ENCODE results near the gene MIEF1.
"Not testable (repeated sequence)": the region's sequence is repeated elsewhere in the genome, so short reads cannot be mapped to it uniquely, and the experiment has no call there.

The MIEF1 gene

DNA sequence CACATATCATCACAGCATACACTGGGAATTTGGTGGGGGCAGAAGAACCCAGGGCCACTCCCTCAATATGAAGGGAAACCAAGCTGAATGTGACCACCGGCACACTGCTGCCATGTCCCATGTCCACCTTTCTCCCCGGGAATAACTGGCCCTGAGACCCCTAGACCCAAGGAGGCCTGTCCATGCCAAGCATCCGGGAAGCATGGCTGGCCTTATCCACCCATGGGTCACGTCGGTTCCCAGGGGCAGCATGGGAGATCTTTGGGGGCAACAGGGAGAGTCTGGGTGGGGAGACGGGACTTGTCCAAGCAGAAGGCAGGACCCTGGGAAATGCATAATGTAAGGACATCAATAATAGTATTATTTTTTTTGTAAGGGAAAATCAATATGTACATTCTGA is 10.4 kb upstream of the MIEF1 start:
- Mint-ChIP-seq H3K9me3 (no peaks in the 10 kb centered on the region), H3K27ac (no peak overlapping the region)

DNA sequence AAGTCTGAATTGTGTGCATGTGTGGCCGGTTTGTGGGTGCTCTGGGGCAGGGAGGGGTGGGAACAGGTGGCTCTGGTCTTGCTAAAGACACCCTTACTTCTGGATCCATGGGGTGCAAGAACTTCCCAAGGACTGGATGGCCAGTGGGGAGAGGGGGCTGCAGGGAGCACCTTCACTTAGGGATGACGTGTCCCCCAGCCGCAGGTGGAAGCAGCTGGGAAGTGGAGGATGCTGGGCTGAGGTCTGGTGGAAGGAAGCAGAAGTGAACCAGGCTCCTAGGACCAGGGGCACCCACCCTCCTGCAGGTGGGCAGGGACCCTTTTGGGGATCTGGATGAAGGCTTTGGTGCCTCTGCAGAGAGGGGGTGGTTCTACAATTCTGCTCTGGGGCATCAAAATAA is 9.9 kb upstream of the MIEF1 start:
- no peaks in the 10 kb centered on the region for H3K9me3 Mint-ChIP-seq
- peaks cover 12% of the 10 kb centered on the region for H3K4me1 Mint-ChIP-seq (ENCODE audit: low read depth)
- H3K4me3 Mint-ChIP-seq = no peak overlapping the region
- no peaks in the 10 kb centered on the region for H3K27me3 Mint-ChIP-seq (ENCODE audit: low read depth)
- H3K36me3 Mint-ChIP-seq (ENCODE audit: low read depth) = no peaks in the 10 kb centered on the region
- H3K27ac Mint-ChIP-seq = no peak overlapping the region

More for the DNA sequence above, 10.4 kb upstream of the MIEF1 start:
- Mint-ChIP-seq H3K27me3 (ENCODE audit: low read depth) (no peaks in the 10 kb centered on the region), H3K36me3 (ENCODE audit: low read depth) (no peaks in the 10 kb centered on the region), H3K4me3 (no peak overlapping the region), H3K4me1 (ENCODE audit: low read depth) (peaks cover 12% of the 10 kb centered on the region)

DNA sequence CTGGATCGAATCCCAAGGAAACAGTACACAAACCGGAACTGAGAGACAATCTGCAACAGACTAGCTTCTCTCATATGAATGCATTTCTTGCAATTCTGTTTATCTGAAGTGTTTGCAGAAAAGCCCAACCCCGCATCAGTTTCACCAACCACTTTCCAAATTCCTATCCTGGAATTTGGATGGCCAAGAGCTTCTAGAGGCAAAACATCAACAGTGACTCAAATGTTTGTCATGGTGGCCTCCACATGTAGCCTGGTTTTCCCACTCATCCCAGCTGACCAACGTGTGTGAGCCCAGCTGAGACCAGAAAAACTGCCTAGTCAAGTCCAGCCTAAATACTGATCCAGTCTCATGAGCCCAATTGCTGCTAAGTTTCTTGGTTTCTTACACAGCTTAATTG is 8.3 kb upstream of the MIEF1 start:
- Mint-ChIP-seq H3K4me3 (no peak overlapping the region), H3K9me3 (no peaks in the 10 kb centered on the region), H3K36me3 (ENCODE audit: low read depth) (no peaks in the 10 kb centered on the region), H3K27ac (no peak overlapping the region), H3K27me3 (ENCODE audit: low read depth) (peaks cover 3% of the 10 kb centered on the region), H3K4me1 (ENCODE audit: low read depth) (peaks cover 12% of the 10 kb centered on the region)

DNA sequence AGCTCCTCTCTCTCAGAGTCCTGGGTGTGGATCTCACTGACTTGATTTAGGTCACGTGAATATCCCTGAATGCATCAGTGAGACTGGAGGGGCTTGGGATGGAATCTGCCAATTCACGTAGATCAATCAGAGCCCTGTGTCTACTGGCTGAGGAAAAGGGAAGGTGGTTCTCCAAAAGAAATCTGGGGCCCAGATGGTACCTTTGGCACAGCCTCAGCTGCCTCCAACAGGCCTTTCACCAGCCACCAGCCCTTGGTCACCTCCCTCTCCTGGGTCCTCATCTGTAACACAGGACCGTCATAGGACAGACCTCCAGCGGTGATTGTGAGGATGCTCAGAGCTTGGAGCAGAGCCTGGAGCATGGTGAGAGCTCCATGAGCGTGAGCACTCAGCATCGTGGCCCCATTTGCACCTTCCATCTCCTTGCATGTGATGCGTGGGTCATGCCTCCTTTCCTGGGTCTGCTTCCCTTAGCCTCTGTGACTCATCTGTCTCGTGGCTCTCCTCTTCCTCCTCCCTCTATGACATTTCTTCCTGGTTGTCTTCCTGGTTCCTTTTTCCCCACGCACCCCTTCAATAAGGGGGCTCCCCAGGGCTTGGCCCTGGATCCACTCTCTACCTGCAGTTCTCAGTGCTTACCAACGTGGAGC is 7.5 kb upstream of the MIEF1 start:
- Mint-ChIP-seq H3K27ac (no peak overlapping the region), H3K9me3 (no peaks in the 10 kb centered on the region)

GRCh38 chr22:39496131-39496838 is 5.8 kb upstream of the MIEF1 start:
- Mint-ChIP-seq H3K9me3 (no peaks in the 10 kb centered on the region), H3K27ac (no peak overlapping the region), H3K4me1 (ENCODE audit: low read depth) (peaks cover 8% of the 10 kb centered on the region), H3K36me3 (ENCODE audit: low read depth) (no peaks in the 10 kb centered on the region), H3K27me3 (ENCODE audit: low read depth) (peaks cover 6% of the 10 kb centered on the region), H3K4me3 (no peak overlapping the region)

More for the DNA sequence above, 7.5 kb upstream of the MIEF1 start:
- Mint-ChIP-seq H3K36me3 (ENCODE audit: low read depth) (no peaks in the 10 kb centered on the region), H3K27me3 (ENCODE audit: low read depth) (peaks cover 3% of the 10 kb centered on the region), H3K4me1 (ENCODE audit: low read depth) (peaks cover 12% of the 10 kb centered on the region), H3K4me3 (no peak overlapping the region)

DNA sequence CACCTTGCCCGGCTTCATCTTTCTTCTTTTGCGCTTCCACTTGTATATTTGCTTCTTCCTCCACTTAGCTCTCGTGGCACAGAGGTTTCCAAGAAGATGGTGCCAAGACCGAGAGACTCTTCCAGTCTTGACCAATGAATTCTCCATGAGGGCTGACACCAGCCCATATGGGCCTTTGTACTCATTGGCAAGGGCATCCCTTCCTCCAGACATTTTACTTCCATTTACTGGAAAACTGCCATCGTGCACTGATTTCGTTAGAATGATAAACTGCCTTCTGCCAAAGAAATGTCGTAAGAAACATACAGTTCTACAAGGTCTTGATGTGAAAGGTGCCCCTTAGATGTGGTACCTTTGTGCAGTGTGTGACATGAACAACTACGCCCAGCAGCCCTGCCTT is 4.7 kb upstream of the MIEF1 start:
- H3K27me3 Mint-ChIP-seq (ENCODE audit: low read depth) = peaks cover 6% of the 10 kb centered on the region
- no peak overlapping the region for H3K27ac Mint-ChIP-seq
- no peak overlapping the region for H3K4me3 Mint-ChIP-seq
- H3K36me3 Mint-ChIP-seq (ENCODE audit: low read depth) = peaks cover 3% of the 10 kb centered on the region
- no peaks in the 10 kb centered on the region for H3K9me3 Mint-ChIP-seq
- H3K4me1 Mint-ChIP-seq (ENCODE audit: low read depth) = peaks cover 14% of the 10 kb centered on the region

DNA sequence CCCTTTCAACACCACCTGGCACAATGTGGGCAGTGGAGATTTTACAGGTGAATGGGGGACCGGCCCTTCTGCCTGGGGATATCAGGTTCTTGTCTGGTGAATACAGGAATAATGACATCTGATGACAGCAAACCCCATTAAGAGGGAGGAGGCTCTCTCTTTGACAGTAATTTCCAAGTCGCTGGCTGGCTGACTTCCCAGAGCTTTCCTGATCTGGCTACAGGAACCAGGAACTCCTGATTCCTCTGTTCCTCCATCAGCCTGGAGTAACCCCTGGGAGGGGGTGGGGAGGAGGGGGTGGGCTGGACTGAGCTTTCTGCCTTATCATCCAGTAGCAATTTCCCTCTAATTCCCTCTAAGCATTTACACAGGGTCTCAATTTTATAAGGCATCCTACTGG is 3.7 kb upstream of the MIEF1 start:
- Mint-ChIP-seq H3K9me3 (no peaks in the 10 kb centered on the region), H3K4me3 (no peak overlapping the region), H3K36me3 (ENCODE audit: low read depth) (peaks cover 3% of the 10 kb centered on the region), H3K27ac (no peak overlapping the region), H3K4me1 (ENCODE audit: low read depth) (peaks cover 13% of the 10 kb centered on the region), H3K27me3 (ENCODE audit: low read depth) (peaks cover 6% of the 10 kb centered on the region)

DNA sequence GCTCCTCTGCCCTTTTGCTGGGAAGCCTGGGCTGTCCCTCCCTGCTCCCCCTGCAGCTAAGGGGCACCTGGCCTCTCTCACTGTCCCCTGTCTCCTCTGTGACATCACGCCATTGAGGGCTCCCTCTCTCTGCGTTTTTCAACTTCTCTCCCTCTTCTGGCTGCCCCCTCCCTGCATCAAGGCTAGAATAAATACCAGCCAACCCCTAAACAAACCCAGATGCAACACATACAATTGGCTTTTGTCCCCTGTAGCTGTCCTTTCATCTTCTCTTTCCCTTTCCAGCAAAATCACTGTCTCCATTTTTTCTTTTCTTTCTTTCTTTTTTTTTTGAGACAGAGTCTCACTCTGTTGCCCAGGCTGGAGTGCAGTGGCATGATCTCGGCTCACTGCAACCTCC is 3.3 kb upstream of the MIEF1 start:
- H3K27me3 Mint-ChIP-seq (ENCODE audit: low read depth) = peaks cover 6% of the 10 kb centered on the region
- H3K36me3 Mint-ChIP-seq (ENCODE audit: low read depth) = peaks cover 6% of the 10 kb centered on the region
- H3K9me3 Mint-ChIP-seq = no peaks in the 10 kb centered on the region
- no peak overlapping the region for H3K4me3 Mint-ChIP-seq
- no peak overlapping the region for H3K27ac Mint-ChIP-seq
- peaks cover 15% of the 10 kb centered on the region for H3K4me1 Mint-ChIP-seq (ENCODE audit: low read depth)

GRCh38 chr22:39500101-39500500 is 2.0 kb upstream of the MIEF1 start:
- peaks cover 12% of the 10 kb centered on the region for H3K4me1 Mint-ChIP-seq (ENCODE audit: low read depth)

GRCh38 chr22:39501644-39502108 is 414 bp upstream of the MIEF1 start:
- Mint-ChIP-seq H3K9me3 (no peaks in the 10 kb centered on the region), H3K4me1 (ENCODE audit: low read depth) (peaks cover 21% of the 10 kb centered on the region), H3K4me3 (peak overlapping the region; percentile 99), H3K27me3 (ENCODE audit: low read depth) (peaks cover 6% of the 10 kb centered on the region), H3K36me3 (ENCODE audit: low read depth) (peaks cover 24% of the 10 kb centered on the region), H3K27ac (peak overlapping the region; percentile 96)

More at GRCh38 chr22:39500101-39500500, 2.0 kb upstream of the MIEF1 start:
- Mint-ChIP-seq H3K9me3 (no peaks in the 10 kb centered on the region), H3K36me3 (ENCODE audit: low read depth) (peaks cover 9% of the 10 kb centered on the region), H3K27me3 (ENCODE audit: low read depth) (peaks cover 6% of the 10 kb centered on the region), H3K4me3 (no peak overlapping the region), H3K27ac (peak overlapping the region; percentile 18)

- H3K9me3 Mint-ChIP-seq = no peaks in the 10 kb centered on the region
- H3K27me3 Mint-ChIP-seq (ENCODE audit: low read depth) = peaks cover 3% of the 10 kb centered on the region
Measured at GRCh38 chr22:39502789-39503409, 809 bp downstream of the MIEF1 start.

GRCh38 chr22:39503630-39504029 is 1.5 kb downstream of the MIEF1 start:
- H3K27ac Mint-ChIP-seq = peak overlapping the region; percentile 59
- H3K27me3 Mint-ChIP-seq (ENCODE audit: low read depth) = peaks cover 3% of the 10 kb centered on the region
- H3K36me3 Mint-ChIP-seq (ENCODE audit: low read depth) = peaks cover 31% of the 10 kb centered on the region

More at GRCh38 chr22:39502789-39503409, 809 bp downstream of the MIEF1 start:
- Mint-ChIP-seq H3K4me1 (ENCODE audit: low read depth) (peaks cover 24% of the 10 kb centered on the region), H3K4me3 (peak overlapping the region; percentile 99), H3K27ac (peak overlapping the region; percentile 52), H3K36me3 (ENCODE audit: low read depth) (peaks cover 25% of the 10 kb centered on the region)

DNA sequence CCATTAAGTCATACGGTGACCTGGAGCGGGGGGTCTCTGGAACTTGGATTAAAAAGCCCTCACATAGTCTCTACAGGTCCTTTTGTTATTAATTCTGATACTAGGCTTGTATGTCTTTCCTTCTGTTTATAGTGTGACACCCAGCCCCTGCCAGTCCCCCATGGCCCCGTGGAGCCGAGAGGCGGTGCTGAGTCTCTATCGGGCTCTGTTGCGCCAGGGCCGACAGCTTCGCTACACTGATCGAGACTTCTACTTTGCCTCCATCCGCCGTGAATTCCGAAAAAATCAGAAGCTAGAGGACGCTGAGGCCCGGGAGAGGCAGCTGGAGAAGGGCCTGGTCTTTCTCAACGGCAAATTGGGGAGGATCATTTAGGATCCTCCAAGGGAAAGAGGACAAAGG is 2.0 kb downstream of the MIEF1 start:
- Mint-ChIP-seq H3K4me3 (no peak overlapping the region), H3K4me1 (ENCODE audit: low read depth) (peaks cover 29% of the 10 kb centered on the region)

More at GRCh38 chr22:39503630-39504029, 1.5 kb downstream of the MIEF1 start:
- Mint-ChIP-seq H3K9me3 (no peaks in the 10 kb centered on the region), H3K4me1 (ENCODE audit: low read depth) (peaks cover 28% of the 10 kb centered on the region), H3K4me3 (peak overlapping the region; percentile 99)

GRCh38 chr22:39507021-39507420 is 4.9 kb downstream of the MIEF1 start:
- not testable (repeated sequence) for H3K27me3 Mint-ChIP-seq (ENCODE audit: low read depth); H3K4me3 Mint-ChIP-seq; H3K27ac Mint-ChIP-seq; H3K9me3 Mint-ChIP-seq
- peaks cover 46% of the 10 kb centered on the region for H3K36me3 Mint-ChIP-seq (ENCODE audit: low read depth)
- peaks cover 30% of the 10 kb centered on the region for H3K4me1 Mint-ChIP-seq (ENCODE audit: low read depth)

More for the DNA sequence above, 2.0 kb downstream of the MIEF1 start:
- peaks cover 3% of the 10 kb centered on the region for H3K27me3 Mint-ChIP-seq (ENCODE audit: low read depth)
- H3K27ac Mint-ChIP-seq = no peak overlapping the region
- peaks cover 32% of the 10 kb centered on the region for H3K36me3 Mint-ChIP-seq (ENCODE audit: low read depth)
- H3K9me3 Mint-ChIP-seq = no peaks in the 10 kb centered on the region

DNA sequence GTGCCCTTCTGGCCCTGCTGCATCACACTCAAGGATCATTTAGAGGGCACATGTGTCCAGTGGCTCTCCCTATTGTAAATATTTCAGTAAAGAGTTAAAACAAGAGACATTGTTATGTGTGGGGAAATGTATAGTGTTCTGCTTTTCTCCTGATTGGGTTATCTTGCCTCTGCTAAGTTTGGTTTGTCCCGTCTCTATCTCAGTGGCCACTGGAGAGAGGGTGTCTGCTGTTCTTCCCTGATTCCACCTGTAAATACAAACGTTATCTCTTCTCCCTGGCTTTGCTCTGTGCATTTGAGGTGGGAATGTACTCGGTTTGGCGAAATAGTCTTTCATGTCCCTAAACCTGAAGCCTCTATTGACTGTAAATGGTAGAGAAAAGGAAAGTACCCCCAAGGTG is 6.3 kb downstream of the MIEF1 start:
- peaks cover 27% of the 10 kb centered on the region for H3K4me1 Mint-ChIP-seq (ENCODE audit: low read depth)
- H3K9me3 Mint-ChIP-seq = no peaks in the 10 kb centered on the region
- H3K4me3 Mint-ChIP-seq = no peak overlapping the region
- no peak overlapping the region for H3K27ac Mint-ChIP-seq
- H3K36me3 Mint-ChIP-seq (ENCODE audit: low read depth) = peaks cover 52% of the 10 kb centered on the region
- H3K27me3 Mint-ChIP-seq (ENCODE audit: low read depth) = no peaks in the 10 kb centered on the region

All from T-helper 1 cell treated with Interleukin-12 subunit alpha and Interleukin-12 subunit beta and Interleukin-4 antibody, amounts not matched to agents 30 μg/mL and 1 μg/mL, for 36 hours (primary cell).